Uterus (tissue), 2 donors: ENCODE data around the gene MITF.

Experiments
- POLR2A ChIP-seq, 2 donors: fragments of 450-650 bp; IDR thresholded peaks; one replicate each; pipeline ENCODE4 v1.6.1; 2016; ENCODE audit warnings: antibody characterized with exemption in 2 of 2, mild to moderate bottlenecking in 1 of 2, moderate library complexity in 1 of 2
- TF ChIP-seq, protein P1 (sequence below), 4 experiments: fragments of 200-600 bp in 2 of 4; fragments of 450-650 bp in 2 of 4; sonication (generic) in 2 of 4; IDR thresholded peaks; one replicate each; pipeline ENCODE4 v1.5.1; 2016 to 2019; ENCODE audit warnings: antibody characterized with exemption in 4 of 4, mild to moderate bottlenecking in 2 of 4, moderate library complexity in 1 of 4

- no peak for TF ChIP-seq POLR2A (IDR thresholded peaks at IDR 0.05)
- TF ChIP-seq, protein P1, sequence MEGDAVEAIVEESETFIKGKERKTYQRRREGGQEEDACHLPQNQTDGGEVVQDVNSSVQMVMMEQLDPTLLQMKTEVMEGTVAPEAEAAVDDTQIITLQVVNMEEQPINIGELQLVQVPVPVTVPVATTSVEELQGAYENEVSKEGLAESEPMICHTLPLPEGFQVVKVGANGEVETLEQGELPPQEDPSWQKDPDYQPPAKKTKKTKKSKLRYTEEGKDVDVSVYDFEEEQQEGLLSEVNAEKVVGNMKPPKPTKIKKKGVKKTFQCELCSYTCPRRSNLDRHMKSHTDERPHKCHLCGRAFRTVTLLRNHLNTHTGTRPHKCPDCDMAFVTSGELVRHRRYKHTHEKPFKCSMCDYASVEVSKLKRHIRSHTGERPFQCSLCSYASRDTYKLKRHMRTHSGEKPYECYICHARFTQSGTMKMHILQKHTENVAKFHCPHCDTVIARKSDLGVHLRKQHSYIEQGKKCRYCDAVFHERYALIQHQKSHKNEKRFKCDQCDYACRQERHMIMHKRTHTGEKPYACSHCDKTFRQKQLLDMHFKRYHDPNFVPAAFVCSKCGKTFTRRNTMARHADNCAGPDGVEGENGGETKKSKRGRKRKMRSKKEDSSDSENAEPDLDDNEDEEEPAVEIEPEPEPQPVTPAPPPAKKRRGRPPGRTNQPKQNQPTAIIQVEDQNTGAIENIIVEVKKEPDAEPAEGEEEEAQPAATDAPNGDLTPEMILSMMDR (IDR thresholded peaks at IDR 0.05): no peak
Measured at GRCh38 chr3:69750549-69750948, 11.3 kb downstream of the MITF start.
